ENCODE data around the gene NCDN. TPM values are rescaled to one million over a fixed set of nuclear protein-coding genes. Genes with fewer than 3 reads are reported as not detected.

NCDN gene
- total RNA-seq, 6 experiments from 2014 or later: 43.4 to 63.2 (median 49.0) TPM

- Mint-ChIP-seq H3K27me3 (ENCODE audit: insufficient read depth) (peaks cover 6% of the 10 kb centered on the region), H3K4me1 (ENCODE audit: low read depth) (peaks cover 56% of the 10 kb centered on the region), H3K4me3 (peak overlapping the region; percentile 95), H3K27ac (peak overlapping the region; percentile 89), H3K9me3 (no peaks in the 10 kb centered on the region), H3K36me3 (ENCODE audit: low read depth) (peaks cover 6% of the 10 kb centered on the region)
- TF ChIP-seq CTCF (IDR thresholded peaks at IDR 0.05): no peak
- DNase-seq: no peak
These were observed 1.0 kb downstream of the NCDN start for GRCh38 chr1:35558374-35559316.

DNA sequence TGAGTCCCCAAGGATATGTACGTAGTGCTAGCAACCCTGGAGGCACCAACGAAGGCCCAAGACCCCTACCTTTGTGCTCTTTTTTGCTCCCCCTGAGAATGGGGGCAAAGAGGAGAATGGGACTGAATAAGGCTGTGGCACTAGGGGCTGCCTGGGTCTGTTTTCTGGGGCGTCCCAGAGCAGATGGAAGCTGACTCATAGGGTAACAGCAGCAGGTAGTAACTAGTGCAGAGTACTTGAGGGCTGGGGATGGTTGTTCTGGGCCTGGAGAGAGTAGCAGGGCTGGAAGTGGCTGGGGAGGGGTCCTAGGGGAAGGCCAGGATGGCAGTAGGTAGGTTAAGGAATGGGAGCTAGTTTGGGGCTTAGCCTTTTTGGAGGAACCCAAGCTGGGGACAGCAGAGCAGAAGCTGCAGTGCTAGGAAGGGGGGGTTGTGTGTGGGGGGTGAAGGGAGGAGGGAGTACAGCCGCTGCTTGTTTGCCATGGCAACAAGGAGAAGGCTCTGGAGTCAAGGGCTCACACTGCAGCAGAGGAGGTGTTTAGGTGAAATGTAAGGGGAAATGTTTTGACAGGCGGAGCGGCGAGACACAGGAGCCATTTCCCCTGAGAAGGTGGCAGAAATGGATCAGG lies 1.8 kb downstream of the NCDN start:
- Mint-ChIP-seq H3K4me1 (ENCODE audit: low read depth) (peaks cover 57% of the 10 kb centered on the region), H3K9me3 (no peaks in the 10 kb centered on the region), H3K36me3 (ENCODE audit: low read depth) (peaks cover 6% of the 10 kb centered on the region), H3K27ac (peak overlapping the region; percentile 64), H3K27me3 (ENCODE audit: insufficient read depth) (peaks cover 6% of the 10 kb centered on the region), H3K4me3 (peak overlapping the region; percentile 95)
- no peak for TF ChIP-seq CTCF (IDR thresholded peaks at IDR 0.05)
- no peak for DNase-seq

GRCh38 chr1:35560256-35561225 lies 2.9 kb downstream of the NCDN start:
- Mint-ChIP-seq H3K27ac (peak overlapping the region; percentile 18; the same call in 1 of the 2 replicates), H3K27me3 (ENCODE audit: insufficient read depth) (peaks cover 5% of the 10 kb centered on the region), H3K9me3 (no peaks in the 10 kb centered on the region), H3K4me3 (no peak overlapping the region), H3K4me1 (ENCODE audit: low read depth) (peaks cover 52% of the 10 kb centered on the region), H3K36me3 (ENCODE audit: low read depth) (peaks cover 6% of the 10 kb centered on the region)
- no peak for DNase-seq
- no peak for TF ChIP-seq CTCF (IDR thresholded peaks at IDR 0.05)

- peaks cover 44% of the 10 kb centered on the region for H3K4me1 Mint-ChIP-seq (ENCODE audit: low read depth)
- H3K27ac Mint-ChIP-seq: peak overlapping the region; percentile 18
- peaks cover 5% of the 10 kb centered on the region for H3K27me3 Mint-ChIP-seq (ENCODE audit: insufficient read depth)
- H3K4me3 Mint-ChIP-seq: peak overlapping the region; percentile 3; the same call in 1 of the 2 replicates
- peaks cover 6% of the 10 kb centered on the region for H3K36me3 Mint-ChIP-seq (ENCODE audit: low read depth)
- no peak for DNase-seq
- TF ChIP-seq CTCF (IDR thresholded peaks at IDR 0.05): no peak
- no peaks in the 10 kb centered on the region for H3K9me3 Mint-ChIP-seq
These were observed 3.8 kb downstream of the NCDN start for GRCh38 chr1:35561297-35561971.

Data from HFFc6 (cell line).